ENCODE data around the gene ZDHHC17. TPM values are rescaled to one million over a fixed set of nuclear protein-coding genes. Genes with fewer than 3 reads are reported as not detected.

The ZDHHC17 gene
- total RNA-seq, 4 donors from 2014 or later = 48.5 to 365 (median 102) TPM

GRCh38 chr12:76798864-76799263 lies 34.9 kb downstream of the ZDHHC17 start:
- Histone ChIP-seq H3K27me3 (no peaks in the 10 kb centered on the region), H3K4me1 (no peaks in the 10 kb centered on the region), H3K9me3 (peaks cover 0 to 8% of the 10 kb centered on the region in 2 donors), H3K36me3 (no peaks in the 10 kb centered on the region), H3K27ac (no peak overlapping the region), H3K4me3 (no peak overlapping the region)
- intact Hi-C loops (cut with DNase I; ENCODE audit: low total_unique reads) = no loop called here
- TF ChIP-seq CTCF (IDR thresholded peaks at IDR 0.05) (no peak), POLR2A (IDR thresholded peaks at IDR 0.05) (no peak)
- no peak for DNase-seq

- no peak for DNase-seq
- Histone ChIP-seq H3K4me3 (no peak overlapping the region), H3K9me3 (peaks cover 0 to 8% of the 10 kb centered on the region in 2 donors), H3K27ac (no peak overlapping the region), H3K4me1 (no peaks in the 10 kb centered on the region), H3K36me3 (no peaks in the 10 kb centered on the region), H3K27me3 (no peaks in the 10 kb centered on the region)
- TF ChIP-seq CTCF (IDR thresholded peaks at IDR 0.05) = no peak
- no peak for TF ChIP-seq POLR2A (IDR thresholded peaks at IDR 0.05)
- intact Hi-C loops (cut with DNase I; ENCODE audit: low total_unique reads) = no loop called here
Observed at GRCh38 chr12:76799362-76799761, 35.4 kb downstream of the ZDHHC17 start.

- H3K27ac ChIP-seq = no peak overlapping the region
Observed at GRCh38 chr12:76802060-76802459, 38.1 kb downstream of the ZDHHC17 start.

GRCh38 chr12:76804435-76804976 lies 40.6 kb downstream of the ZDHHC17 start:
- Histone ChIP-seq H3K27me3 (no peaks in the 10 kb centered on the region), H3K36me3 (no peaks in the 10 kb centered on the region), H3K4me3 (no peak overlapping the region), H3K27ac (no peak overlapping the region), H3K9me3 (peaks cover 0 to 8% of the 10 kb centered on the region in 2 donors), H3K4me1 (no peaks in the 10 kb centered on the region)
- intact Hi-C loops (cut with DNase I; ENCODE audit: low total_unique reads) = no loop called here
- no peak for TF ChIP-seq CTCF (IDR thresholded peaks at IDR 0.05)
- TF ChIP-seq POLR2A (IDR thresholded peaks at IDR 0.05) = no peak
- DNase-seq = no peak

More at GRCh38 chr12:76802060-76802459, 38.1 kb downstream of the ZDHHC17 start:
- no peaks in the 10 kb centered on the region for H3K36me3 ChIP-seq
- DNase-seq = no peak
- H3K27me3 ChIP-seq = no peaks in the 10 kb centered on the region
- no peak for TF ChIP-seq POLR2A (IDR thresholded peaks at IDR 0.05)
- peaks cover 0 to 8% of the 10 kb centered on the region in 2 donors for H3K9me3 ChIP-seq
- no peak overlapping the region for H3K4me3 ChIP-seq
- no peaks in the 10 kb centered on the region for H3K4me1 ChIP-seq
- intact Hi-C loops (cut with DNase I; ENCODE audit: low total_unique reads) = no loop called here

GRCh38 chr12:76810671-76811419 lies 46.9 kb downstream of the ZDHHC17 start:
- H3K9me3 ChIP-seq = no peaks in the 10 kb centered on the region
- DNase-seq = no peak
- H3K27me3 ChIP-seq = no peaks in the 10 kb centered on the region
- TF ChIP-seq CTCF (IDR thresholded peaks at IDR 0.05) = no peak
- TF ChIP-seq POLR2A (IDR thresholded peaks at IDR 0.05) = no peak
- no peaks in the 10 kb centered on the region for H3K4me1 ChIP-seq
- H3K4me3 ChIP-seq = no peak overlapping the region
- no peaks in the 10 kb centered on the region for H3K36me3 ChIP-seq
- intact Hi-C loops (cut with DNase I; ENCODE audit: low total_unique reads) = no loop called here
- H3K27ac ChIP-seq = no peak overlapping the region

Data from uterus (tissue), 4 donors.